Smooth muscle cell (in vitro differentiated cells): ENCODE measurements around the gene PAPPA. TPM values are rescaled to one million over a fixed set of nuclear protein-coding genes. Genes with fewer than 3 reads are reported as not detected.
A peak's percentile ranks its signal among the peaks of the same experiment; 100 is the strongest.

Experiments
- DNase-seq: peaks from one replicate; lab custom pipeline; 2025; ENCODE audit not compliant: unreplicated experiment; lab: John Stamatoyannopoulos, UW
- H2AFZ ChIP-seq: fragments of 200-600 bp; sonication (generic); 2 replicates; pipeline ENCODE4 v1.6.0; 2016; ENCODE audit warnings: antibody characterized with exemption, low read depth, mild to moderate bottlenecking
- H3F3A ChIP-seq: fragments of 200-600 bp; sonication (generic); 2 replicates; pipeline ENCODE4 v1.6.0; 2017; ENCODE audit warnings: antibody characterized with exemption, low read depth
- H3K27ac ChIP-seq: fragments of 200-600 bp; sonication (generic); 2 replicates; pipeline ENCODE4 v1.5.1; 2016; ENCODE audit warnings: low read depth, mild to moderate bottlenecking
- H3K27me3 ChIP-seq: fragments of 200-600 bp; sonication (generic); 2 replicates; pipeline ENCODE4 v1.6.1; 2016; ENCODE audit warnings: low read depth, mild to moderate bottlenecking
- H3K36me3 ChIP-seq: fragments of 200-600 bp; sonication (generic); 2 replicates; pipeline ENCODE4 v1.5.1; 2016; ENCODE audit warnings: low read depth
- H3K4me1 ChIP-seq: fragments of 200-600 bp; sonication (generic); 2 replicates; pipeline ENCODE4 v1.5.1; 2016; ENCODE audit warnings: low read depth
- H3K4me2 ChIP-seq: fragments of 200-600 bp; sonication (generic); 2 replicates; pipeline ENCODE4 v1.6.0; 2016; ENCODE audit warnings: mild to moderate bottlenecking
- H3K4me3 ChIP-seq: fragments of 200-600 bp; sonication (generic); 2 replicates; pipeline ENCODE4 v1.5.1; 2016; ENCODE audit warnings: mild to moderate bottlenecking
- H3K79me2 ChIP-seq: fragments of 200-600 bp; sonication (generic); 2 replicates; pipeline ENCODE4 v1.6.0; 2016; ENCODE audit warnings: low read depth, mild to moderate bottlenecking
- H3K9ac ChIP-seq: fragments of 200-600 bp; sonication (generic); 2 replicates; pipeline ENCODE4 v1.6.0; 2016; ENCODE audit warnings: low read depth
- H3K9me3 ChIP-seq: fragments of 200-600 bp; sonication (generic); replicated peaks from 2 replicates; pipeline ENCODE4 v1.5.1; 2016; ENCODE audit warnings: low read depth
- H4K20me1 ChIP-seq: fragments of 200-600 bp; sonication (generic); 2 replicates; pipeline ENCODE4 v1.6.0; 2016; ENCODE audit warnings: low read depth
- CTCF ChIP-seq: fragments of 200-600 bp; sonication (generic); IDR thresholded peaks from 2 replicates; pipeline ENCODE4 v1.5.1; 2017; ENCODE audit warnings: borderline replicate concordance, mild to moderate bottlenecking, antibody characterized with exemption; ENCODE audit not compliant: insufficient read depth, poor library complexity, severe bottlenecking
- WGBS: methylation state at CpG from one replicate; pipeline ENCODE4 v1.1.7; 2016; ENCODE audit warnings: low lambda C conversion rate; 5-methylcytosine and 5-hydroxymethylcytosine counted together
- polyA plus RNA-seq: library from polyadenylated mRNA; unstranded; fragments of >200 nt; fragmentation: Nextera tagmentation; extraction: Ambion mirVana; gene quantifications from 2 replicates; pipeline ENCODE4 v1.2.1, GENCODE V29; 2016
- total RNA-seq: library from RNA; depleted of rRNA; stranded (reverse); fragments of >200 nt; gene quantifications from 2 replicates; pipeline ENCODE4 v1.2.3, GENCODE V29; 2014

PAPPA gene
- total and polyA plus RNA-seq, 2 experiments from 2014 or later = 27.7 to 114 TPM

- H3F3A ChIP-seq = peaks cover 35% of the 10 kb centered on the region
- WGBS = 12% methylated on average over 11 of the region's 11 CpGs
- H3K36me3 ChIP-seq = no peaks in the 10 kb centered on the region
- no peaks in the 10 kb centered on the region for H4K20me1 ChIP-seq
- no peaks in the 10 kb centered on the region for H3K27me3 ChIP-seq
- no peak overlapping the region for H3K4me3 ChIP-seq
- H3K79me2 ChIP-seq = no peaks in the 10 kb centered on the region
- H3K9ac ChIP-seq = peak overlapping the region; percentile 33
- TF ChIP-seq CTCF = no peak
- H3K4me2 ChIP-seq = no peak overlapping the region
- no peaks in the 10 kb centered on the region for H3K9me3 ChIP-seq
- H2AFZ ChIP-seq = no peak overlapping the region
- peak overlapping the region; percentile 73 for H3K27ac ChIP-seq
- peaks cover 43% of the 10 kb centered on the region for H3K4me1 ChIP-seq
- DNase-seq = no peak
Measured at GRCh38 chr9:116279230-116279629, 125.6 kb downstream of the PAPPA start.

- TF ChIP-seq CTCF = no peak
- H3K27ac ChIP-seq = peak overlapping the region; percentile 73
- DNase-seq = no peak
Measured at GRCh38 chr9:116280529-116280928, 126.9 kb downstream of the PAPPA start.

GRCh38 chr9:116282597-116282996 lies 129.0 kb downstream of the PAPPA start:
- no peak overlapping the region for H2AFZ ChIP-seq
- no peaks in the 10 kb centered on the region for H3K27me3 ChIP-seq
- no peak overlapping the region for H3K4me2 ChIP-seq
- H3K9me3 ChIP-seq = no peaks in the 10 kb centered on the region
- no peak overlapping the region for H3K4me3 ChIP-seq
- TF ChIP-seq CTCF = no peak
- peaks cover 42% of the 10 kb centered on the region for H3K4me1 ChIP-seq
- WGBS = 50% methylated on average over 1 of the region's 1 CpG
- H3K27ac ChIP-seq = no peak overlapping the region
- DNase-seq = no peak
- no peaks in the 10 kb centered on the region for H3K36me3 ChIP-seq
- H4K20me1 ChIP-seq = peaks cover 5% of the 10 kb centered on the region
- H3K79me2 ChIP-seq = no peaks in the 10 kb centered on the region
- peaks cover 18% of the 10 kb centered on the region for H3F3A ChIP-seq
- no peak overlapping the region for H3K9ac ChIP-seq

More at GRCh38 chr9:116280529-116280928, 126.9 kb downstream of the PAPPA start:
- Histone ChIP-seq H3K27me3 (no peaks in the 10 kb centered on the region), H3K9ac (peak overlapping the region; percentile 12), H3F3A (peaks cover 25% of the 10 kb centered on the region), H3K4me2 (no peak overlapping the region), H4K20me1 (peaks cover 5% of the 10 kb centered on the region), H3K9me3 (no peaks in the 10 kb centered on the region), H2AFZ (no peak overlapping the region), H3K4me3 (no peak overlapping the region), H3K4me1 (peaks cover 38% of the 10 kb centered on the region), H3K36me3 (no peaks in the 10 kb centered on the region), H3K79me2 (no peaks in the 10 kb centered on the region)
- 50% methylated on average over 1 of the region's 1 CpG for WGBS

GRCh38 chr9:116284518-116284917 lies 130.9 kb downstream of the PAPPA start:
- 71% methylated on average over 6 of the region's 6 CpGs for WGBS
- TF ChIP-seq CTCF = no peak
- no peak overlapping the region for H3K27ac ChIP-seq

More at GRCh38 chr9:116284518-116284917, 130.9 kb downstream of the PAPPA start:
- no peak for DNase-seq
- Histone ChIP-seq H2AFZ (no peak overlapping the region), H3K36me3 (no peaks in the 10 kb centered on the region), H3K4me3 (no peak overlapping the region), H3K4me1 (peaks cover 34% of the 10 kb centered on the region), H4K20me1 (peaks cover 8% of the 10 kb centered on the region), H3K9me3 (no peaks in the 10 kb centered on the region), H3K79me2 (no peaks in the 10 kb centered on the region), H3K4me2 (no peak overlapping the region), H3K9ac (no peak overlapping the region), H3K27me3 (no peaks in the 10 kb centered on the region), H3F3A (peaks cover 9% of the 10 kb centered on the region)
